Left lobe of liver (tissue), 2 donors: Measurements from ENCODE around the gene ST6GALNAC3. TPM values are rescaled to one million over a fixed set of nuclear protein-coding genes. Genes with fewer than 3 reads are reported as not detected.
"Not testable (repeated sequence)": the region's sequence is repeated elsewhere in the genome, so short reads cannot be mapped to it uniquely, and the experiment has no call there.

Source experiments
- ATAC-seq: fragments of 200-7000 bp; cut with Tn5 transposase; one replicate; pipeline ENCODE4 v1.9.1; 2020; ENCODE audit warnings: mild to moderate bottlenecking, moderate library complexity
- DNase-seq: peaks from one replicate; pipeline ENCODE4 v3.0.0-alpha.2; 2020; ENCODE audit warnings: low spot score
- total RNA-seq: library from RNA; stranded (reverse); gene quantifications from one replicate; pipeline ENCODE4 v1.2.1, GENCODE V29; 2021
- donor health status: DM: no; HTN: no; CAD: no; lungs with moderate emphysema.
- donor health status: DM: no; HTN: yes; CAD: no.

ST6GALNAC3 gene
- total RNA-seq, 1 donor from 2014 or later, result 2.6 TPM

DNA sequence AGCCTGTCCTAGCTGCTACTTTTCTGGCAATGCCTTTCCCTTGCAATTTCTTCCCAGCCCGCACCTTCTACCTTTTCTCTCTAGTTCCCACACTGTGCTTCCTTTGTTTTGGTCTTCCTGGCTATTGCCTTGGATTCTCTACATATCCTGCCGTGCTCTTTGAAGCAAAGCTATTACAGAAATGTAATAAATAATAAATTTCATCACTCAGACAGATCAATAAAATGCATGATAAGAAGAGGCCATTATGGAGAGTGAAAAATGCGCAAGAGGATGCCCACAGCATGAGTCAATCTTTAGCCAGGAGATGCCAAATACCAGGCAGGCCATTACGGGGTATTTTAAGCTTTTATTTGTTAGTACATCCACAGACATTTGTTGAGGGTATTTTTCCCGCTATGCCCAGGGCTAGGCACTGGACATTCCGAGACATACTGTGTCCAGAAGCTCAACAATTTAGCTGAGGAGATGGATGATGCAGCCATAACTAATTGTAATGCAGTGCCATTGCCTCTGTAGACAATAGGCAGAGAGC lies 163.6 kb downstream of the ST6GALNAC3 start:
- no peak for DNase-seq
- ATAC-seq, result no peak

DNA sequence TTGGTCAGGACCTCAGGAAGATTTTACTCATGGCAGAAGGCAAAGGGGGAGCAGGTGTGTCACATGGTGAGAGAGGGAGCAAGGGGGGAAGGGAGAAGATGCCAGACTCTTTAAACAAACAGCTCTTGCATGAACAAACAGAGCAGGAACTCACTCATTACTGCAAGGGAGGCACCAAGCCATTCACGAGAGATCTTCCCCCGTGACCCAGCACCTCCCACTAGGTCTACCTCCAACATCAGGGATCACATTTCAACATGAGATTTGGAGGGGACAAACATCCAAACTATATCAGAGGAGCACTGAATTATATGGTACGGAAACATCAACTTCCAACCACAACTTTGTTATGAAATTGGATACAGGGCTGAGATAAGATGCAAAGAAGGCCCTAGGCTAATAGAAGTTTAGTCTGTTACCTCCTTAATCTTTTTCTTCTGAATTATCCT lies 164.9 kb downstream of the ST6GALNAC3 start:
- DNase-seq, result no peak
- ATAC-seq, result no peak

DNA sequence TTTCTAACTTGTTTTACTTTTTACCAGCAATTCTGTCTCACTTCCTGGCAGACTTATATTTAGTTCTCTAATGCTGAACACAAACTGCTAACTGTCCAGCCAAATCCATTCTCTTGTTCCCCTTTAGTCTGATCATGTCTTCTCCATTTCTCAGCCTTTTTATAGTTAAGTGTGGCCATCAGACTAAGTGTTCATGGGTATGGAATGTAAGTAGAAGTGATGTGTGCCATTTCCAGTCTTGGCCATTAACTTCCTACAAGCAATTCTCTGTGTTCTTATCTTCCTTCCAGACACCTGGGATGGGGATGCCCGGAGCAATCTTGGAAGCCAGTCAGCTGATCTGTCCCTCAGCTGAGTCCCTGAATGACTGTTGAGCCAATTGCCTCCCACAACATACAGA lies 165.8 kb downstream of the ST6GALNAC3 start:
- ATAC-seq (no peak), DNase-seq (no peak)

DNA sequence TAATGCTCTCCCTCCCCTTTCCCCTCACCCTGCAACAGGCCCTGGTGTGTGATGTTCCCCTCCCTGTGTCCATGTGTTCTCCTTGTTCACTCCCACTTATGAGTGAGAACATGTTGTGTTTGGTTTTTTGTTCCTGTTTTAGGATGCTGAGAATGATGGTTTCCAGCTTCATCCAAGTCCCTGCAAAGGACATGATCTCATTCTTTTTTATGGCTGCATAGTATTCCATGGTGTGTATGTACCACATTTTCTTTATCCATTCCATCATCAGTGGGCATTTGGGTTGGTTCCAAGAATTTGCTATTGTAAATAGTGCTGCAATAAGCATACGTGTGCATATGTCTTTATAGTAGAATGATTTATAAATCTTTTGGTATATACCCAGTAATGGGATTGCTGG lies 168.0 kb downstream of the ST6GALNAC3 start:
- ATAC-seq, DNase-seq: not testable (repeated sequence)

DNA sequence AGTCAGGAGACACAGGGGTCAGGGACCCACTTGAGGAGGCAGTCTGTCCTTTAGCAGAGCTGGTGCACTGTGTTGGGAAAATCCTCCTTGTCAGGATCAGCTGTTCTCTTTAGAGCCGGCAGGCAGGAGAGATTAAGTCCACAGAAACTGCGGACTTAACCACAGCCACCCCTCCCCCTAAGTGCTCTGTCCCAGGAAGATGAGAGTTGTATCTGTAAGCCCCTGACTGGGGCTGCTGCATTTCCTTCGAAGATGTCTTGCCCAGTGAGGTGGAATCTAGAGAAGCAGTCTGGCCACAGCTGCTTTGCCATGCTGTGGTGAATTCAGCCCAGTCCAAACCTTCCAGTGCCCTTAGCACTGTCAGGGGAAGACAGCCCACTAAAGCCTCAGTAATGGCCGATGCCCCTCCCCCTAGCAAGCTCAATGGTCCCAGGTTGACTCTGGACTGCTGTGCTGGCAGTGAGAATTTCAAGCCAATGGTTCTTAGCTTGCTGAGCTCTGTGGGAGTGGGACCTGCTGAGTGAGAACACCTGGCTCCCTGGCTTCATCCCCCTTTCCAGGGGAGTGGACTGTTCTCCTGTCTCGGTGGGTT lies 172.8 kb downstream of the ST6GALNAC3 start:
- DNase-seq (no peak), ATAC-seq (no peak)

DNA sequence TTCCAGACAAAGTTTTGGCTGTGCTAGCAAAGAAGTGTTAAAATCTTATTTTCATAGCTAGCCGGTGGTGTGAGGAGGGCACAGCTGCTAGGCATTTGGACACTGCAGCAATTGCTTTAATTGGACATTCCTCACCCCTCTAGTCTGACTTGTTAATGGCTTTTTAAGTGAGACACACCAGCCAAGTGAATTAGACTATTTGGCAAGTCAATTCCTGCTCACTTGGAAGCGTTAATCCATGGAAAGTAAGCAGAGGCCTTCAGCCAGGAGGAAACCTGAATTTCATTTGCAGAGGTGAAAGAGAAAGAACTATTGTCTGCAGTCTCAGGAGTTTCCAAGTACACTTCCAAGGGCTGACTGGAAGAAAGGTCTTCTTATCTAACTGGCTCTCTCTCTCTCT lies 175.7 kb downstream of the ST6GALNAC3 start:
- ATAC-seq (no peak), DNase-seq (no peak)

DNA sequence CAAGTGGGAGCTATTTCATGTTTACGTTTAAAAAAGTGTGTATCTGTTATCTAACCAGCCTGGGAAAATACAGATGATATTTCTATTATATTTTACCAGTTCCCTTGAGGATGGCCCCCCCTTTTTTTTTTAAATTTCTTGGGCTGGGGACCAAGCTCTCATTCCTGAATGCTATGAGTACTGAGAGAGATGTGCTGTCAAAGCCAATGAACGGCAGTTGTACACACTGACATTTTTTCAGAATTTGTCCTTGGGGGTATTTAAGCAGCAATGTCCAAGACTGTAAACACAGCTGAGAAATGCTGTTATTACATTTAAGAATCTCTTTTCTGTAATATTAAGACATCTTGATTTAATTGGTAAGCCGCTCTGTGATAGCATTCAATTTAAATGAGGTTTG lies 177.9 kb downstream of the ST6GALNAC3 start:
- ATAC-seq (no peak), DNase-seq (no peak)

DNA sequence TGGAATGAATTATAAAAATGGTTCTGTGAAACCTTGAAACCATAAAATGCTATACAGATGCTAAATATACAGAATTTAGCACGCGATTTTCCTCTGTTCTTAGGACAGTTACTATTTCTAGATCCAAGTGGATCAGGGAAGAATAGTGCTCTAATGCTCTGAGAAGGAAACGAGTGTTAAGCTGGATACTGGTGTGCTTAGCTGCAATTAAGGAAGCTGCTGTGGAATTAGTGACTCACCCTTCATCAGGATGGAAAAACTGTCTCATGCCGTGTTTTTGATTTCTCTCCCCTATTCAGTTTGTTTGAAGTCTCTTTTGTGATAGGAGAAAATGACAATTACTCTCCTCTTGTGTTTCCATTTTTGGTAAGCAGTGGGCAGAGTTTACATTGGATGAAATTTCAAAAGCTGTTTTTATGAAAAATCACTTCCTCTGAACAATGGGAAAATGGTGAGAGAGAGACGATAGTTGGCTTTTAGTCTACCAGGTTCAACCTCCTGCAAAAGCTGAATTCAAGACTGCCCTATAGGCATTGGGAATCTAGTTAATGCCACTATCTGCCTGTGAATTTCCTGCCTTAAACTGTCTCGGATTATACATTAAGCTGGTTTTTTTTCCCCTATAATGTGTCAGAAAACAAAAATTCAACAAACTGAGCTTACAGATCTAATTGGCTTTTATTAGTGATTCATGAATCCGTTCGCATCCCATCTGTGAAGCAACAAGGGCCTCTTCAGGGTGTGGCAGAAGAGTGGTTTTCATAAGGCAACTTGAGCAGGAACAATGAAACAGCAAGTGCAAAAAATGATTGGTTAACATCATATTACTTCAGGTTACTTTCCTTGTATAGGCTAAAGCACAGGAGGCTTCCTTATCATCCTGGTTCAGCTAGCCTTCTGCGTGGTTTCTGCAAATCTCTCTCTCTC lies 179.8 kb downstream of the ST6GALNAC3 start:
- ATAC-seq (no peak), DNase-seq (no peak)

DNA sequence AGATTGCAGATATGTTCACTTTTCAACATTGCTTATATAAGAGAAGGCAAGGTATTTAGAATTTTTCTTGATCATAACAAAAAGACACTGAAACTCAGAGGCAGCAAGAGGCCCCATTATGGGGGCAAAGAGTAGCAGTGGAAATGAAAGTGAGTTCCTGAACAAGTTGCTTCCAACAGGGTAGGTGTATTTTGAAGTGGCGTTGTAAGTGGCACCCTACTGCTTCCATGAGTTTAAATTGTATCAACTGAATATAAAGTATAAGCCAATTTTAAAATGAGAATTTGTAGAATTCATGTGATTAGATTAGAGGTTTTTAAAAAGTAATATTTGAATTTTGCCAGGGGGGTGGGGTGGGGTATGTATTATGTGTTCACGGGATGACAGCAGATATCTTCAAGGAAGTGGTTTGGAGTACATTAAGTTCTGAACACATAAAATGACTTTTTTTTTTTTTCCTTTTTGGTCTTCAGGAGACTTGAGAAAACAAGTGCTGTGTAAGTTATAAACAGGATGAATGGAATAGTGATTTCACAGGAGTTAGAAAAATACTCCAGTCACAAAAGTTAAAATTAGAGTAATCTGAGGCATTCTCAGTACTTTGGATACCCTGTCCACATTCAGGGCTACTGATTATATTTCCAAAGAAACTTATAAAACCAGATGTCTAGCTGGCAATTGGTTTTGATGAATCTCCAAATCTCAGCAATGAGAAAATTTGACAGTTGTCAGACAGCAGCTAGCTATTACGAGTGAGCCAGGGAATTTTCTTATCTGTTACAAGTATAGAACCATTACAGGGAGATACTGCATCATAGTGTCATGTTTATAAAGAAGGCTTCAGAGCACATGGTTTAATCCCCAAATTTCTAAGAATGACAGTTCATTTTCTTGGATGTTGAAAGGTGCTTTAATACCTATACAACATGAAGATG lies 182.0 kb downstream of the ST6GALNAC3 start:
- ATAC-seq, result no peak

DNA sequence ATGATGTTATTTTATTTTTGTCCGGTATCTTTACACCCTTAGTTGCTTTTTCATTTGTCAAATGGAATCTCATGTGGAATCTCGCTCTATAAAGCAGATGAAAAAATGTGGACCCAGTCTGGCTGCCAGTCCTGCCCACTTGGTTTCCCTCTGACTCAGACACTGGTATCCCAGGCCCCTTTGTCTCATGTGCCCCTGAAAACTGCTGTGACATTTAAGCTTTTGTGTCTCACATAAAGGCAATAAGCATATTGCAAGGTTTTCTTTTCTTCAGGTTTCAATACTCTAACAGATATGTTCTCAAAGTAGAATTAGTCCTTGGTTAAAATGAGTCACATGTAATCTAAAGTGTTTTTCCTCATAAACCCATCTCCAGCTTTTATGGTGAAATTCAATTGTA lies 183.3 kb downstream of the ST6GALNAC3 start:
- ATAC-seq, result no peak
- no peak for DNase-seq

More for the DNA sequence above, 182.0 kb downstream of the ST6GALNAC3 start:
- DNase-seq, result no peak

DNA sequence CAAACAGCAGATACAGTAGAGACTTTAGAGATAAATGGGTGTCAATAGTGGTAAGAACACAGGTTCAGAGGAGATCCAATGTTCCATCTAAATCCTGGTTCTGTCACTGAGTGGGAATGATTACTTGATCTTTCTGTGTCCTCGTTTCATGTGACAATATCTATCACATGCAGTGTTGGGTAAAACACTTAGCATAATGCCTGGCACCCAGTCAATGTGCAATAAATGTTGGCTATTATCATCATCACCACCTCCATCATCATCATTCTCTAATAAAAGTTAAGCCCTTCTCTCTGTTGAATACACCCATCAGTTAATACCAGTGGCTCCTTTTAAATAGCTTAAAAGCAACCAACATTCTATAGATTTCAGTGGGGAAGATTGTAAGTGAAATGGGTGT lies 184.7 kb downstream of the ST6GALNAC3 start:
- ATAC-seq, result no peak
- DNase-seq, result no peak

DNA sequence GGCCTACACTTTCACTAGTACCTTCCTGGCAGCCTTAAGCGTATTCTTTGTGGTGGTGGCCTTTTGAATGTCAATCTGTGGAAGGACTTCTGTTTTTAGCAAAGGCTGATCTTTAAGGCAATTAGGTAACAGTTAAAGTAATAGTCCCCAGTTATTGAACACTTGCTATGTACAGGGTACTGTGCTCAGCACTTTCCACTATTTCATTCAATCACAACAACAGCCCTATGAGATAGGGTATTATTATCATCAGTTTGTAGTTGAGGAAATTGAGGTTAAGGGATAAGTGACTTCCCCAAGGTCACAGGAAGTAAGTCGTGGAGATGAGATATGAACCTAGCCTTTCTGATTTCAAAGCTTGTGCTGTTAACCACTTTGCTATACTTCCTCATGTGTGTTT lies 185.7 kb downstream of the ST6GALNAC3 start:
- ATAC-seq (peak; percentile 33), DNase-seq (no peak)

DNA sequence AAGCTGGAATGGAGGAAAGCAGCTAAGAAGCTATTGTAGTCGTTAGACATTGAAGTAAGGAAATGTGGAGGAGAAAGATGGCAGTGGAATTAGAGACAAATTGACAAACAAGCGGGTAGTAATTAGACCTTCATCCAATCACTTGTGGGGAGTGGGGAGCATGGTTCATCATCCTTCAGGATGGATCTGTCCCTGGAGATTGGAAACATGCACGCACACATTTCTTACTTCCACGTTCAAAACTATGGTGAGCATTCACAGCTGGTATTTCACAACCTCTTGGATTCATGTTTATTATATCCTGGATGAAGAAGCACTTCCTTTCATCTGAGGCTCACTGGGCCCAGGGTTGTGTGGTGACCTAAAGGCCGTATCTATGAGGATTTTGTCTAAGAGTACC lies 188.1 kb downstream of the ST6GALNAC3 start:
- ATAC-seq, result no peak
- DNase-seq, result no peak

DNA sequence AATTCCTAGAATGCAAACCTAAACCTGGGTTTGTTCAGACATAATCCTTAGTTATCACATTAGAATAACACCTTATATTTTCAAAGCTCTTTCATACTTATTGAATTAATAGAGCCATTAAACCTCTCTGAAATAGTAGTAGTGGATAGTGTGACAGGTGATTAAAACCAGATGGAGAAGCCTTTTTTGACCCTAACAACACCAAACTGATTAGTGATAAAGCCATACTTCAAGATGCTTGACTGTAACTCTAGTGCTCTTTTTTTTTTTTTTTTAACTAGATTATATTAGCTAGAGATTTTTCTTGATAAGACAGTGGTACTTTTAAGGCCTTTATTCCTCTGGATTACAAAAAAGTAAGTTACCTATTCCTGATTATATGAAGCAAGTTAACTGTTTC lies 190.1 kb downstream of the ST6GALNAC3 start:
- no peak for ATAC-seq
- no peak for DNase-seq

DNA sequence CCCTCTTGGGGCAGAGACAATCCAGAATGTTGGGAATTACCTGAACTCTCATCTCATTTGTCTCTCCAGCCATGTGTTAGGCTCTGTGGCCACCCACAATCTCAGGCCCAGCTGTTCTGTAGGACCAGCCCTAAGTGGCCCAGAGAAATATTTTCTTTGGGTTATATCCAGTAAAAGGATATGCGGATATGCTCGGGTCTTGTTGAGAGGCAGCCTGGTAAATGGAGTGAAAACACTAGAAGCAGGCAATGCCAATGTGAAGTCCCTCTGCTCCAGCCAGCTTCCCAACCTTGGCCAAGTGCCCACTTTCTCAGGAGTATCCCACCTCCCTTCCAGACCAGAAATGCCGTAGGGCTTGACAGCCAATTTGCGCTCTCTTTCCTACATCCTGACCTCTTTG lies 192.2 kb downstream of the ST6GALNAC3 start:
- DNase-seq, result no peak
- ATAC-seq, result no peak

DNA sequence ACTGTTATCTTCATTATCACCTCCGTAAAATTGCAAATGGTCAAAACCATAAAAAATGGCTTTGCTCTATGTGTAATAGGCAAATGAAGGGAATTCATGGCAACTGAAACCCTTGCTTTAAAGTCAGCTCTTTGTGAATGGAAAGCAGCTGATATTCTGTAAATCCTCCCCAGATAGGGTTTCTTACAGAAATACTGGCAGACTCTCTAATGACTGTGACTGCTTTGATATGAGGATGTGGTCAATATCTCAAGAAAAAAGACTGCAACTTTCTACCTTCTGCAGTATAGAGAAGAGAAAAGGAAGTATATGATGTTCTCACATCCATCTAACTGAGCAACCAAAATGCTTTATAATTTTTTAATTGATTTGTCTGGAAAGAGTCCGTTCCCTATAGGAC lies 193.1 kb downstream of the ST6GALNAC3 start:
- DNase-seq (no peak), ATAC-seq (no peak)

DNA sequence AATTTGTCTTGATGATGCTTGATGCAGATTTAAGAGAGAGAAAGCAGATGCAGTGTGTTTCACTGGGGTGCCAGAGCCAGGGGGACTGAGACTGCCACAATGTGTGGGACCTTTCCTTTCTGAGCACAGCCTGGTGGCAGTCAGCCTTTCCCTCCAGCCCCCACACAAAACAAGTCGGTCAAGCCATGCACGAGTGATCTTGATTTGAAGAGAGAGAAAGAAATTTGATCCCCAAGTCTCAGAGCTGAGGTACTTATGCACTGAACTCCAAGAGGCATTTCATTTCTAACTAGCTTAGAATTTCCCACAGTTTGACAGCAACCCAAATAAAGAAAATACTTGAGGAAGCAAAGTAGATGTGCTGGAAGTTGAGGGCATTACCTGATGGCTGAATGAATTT lies 193.8 kb downstream of the ST6GALNAC3 start:
- ATAC-seq, result no peak
- no peak for DNase-seq

DNA sequence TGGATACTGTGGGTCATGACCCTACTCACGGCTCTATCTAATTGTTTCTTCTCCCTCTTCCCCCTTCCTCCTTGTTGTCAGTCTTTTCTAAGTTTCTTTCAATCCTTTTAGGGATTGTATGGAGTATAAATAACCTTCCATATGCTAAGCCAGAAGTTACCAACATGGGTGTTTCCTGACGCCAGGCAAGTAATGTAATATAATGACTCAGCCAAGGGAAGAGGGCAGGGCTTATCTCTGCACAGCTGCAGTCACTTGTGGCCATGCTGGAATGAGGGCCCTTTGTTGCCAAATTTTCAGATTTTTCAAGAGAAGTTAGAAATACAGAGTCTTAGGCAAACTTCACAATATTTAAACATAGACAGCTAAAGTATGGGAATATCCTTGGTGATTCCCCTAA lies 194.6 kb downstream of the ST6GALNAC3 start:
- DNase-seq, result no peak
- no peak for ATAC-seq

DNA sequence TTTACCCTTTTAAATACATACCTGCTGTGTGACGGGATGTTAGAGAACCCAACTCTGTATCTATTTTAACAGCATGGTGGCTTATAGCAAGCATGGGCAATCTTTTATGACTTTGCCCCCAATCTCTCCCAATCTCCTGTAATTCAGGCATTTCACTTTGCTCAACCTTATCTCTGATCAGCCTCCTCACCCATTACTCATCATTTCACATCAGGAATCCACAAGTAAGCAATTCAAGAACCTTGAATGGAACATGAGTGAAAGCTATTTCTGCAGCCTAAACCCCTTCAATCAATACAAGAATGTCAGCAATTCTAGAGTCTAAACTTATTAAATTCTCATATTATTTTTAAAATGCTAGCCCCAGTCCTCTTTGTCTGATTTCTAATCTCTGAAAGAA lies 199.8 kb downstream of the ST6GALNAC3 start:
- DNase-seq (no peak), ATAC-seq (no peak)

DNA sequence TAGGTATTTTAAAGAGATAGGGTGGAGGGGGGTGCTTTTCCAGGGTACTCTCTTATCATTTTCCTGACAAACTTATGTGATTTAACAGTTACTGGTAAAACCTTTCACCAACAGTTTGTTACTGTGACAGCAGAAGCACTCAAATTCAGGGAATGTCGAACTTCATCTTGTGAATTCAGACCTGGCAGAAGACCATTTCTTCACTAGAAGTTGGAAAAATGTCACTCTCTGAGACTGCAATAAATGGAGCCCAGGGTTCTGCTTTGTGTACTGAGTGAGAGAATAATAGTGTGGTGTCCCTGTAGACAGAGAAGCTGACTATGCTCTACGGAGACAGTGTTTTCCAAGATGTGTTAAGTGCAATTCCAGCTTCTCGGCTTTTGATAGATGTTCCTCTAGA lies 200.2 kb downstream of the ST6GALNAC3 start:
- DNase-seq (no peak), ATAC-seq (no peak)

DNA sequence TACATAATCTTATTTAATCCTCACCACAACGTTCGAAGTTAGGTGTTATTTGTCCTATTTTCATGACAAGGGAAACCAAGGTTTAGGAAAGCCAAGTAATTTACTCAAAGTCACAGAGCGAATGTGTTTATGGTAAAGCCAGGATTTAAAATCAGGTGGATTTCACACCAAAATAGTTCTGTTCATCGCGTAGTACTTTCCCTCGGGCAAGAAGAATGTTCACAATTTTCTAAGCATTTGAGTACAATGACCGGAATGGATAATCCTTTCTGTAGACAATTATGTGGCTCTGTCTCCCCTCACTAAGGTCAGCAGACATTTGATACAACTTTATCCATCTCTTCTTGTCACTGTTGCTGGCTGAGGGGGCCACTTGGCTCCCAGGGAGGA lies 204.2 kb downstream of the ST6GALNAC3 start:
- ATAC-seq, result no peak

More for the DNA sequence above, 204.2 kb downstream of the ST6GALNAC3 start:
- no peak for DNase-seq
